HL-60/S4 (cell line): ENCODE results near the gene RBPMS2.

Source experiments
- in situ Hi-C: fragments of 300-500 bp; cut with MboI; formaldehyde crosslinking; loops from 2 replicates; pipeline ENCODE4 v1.14.3; 2022; ENCODE audit warnings: low sequenced_read_pairs

RBPMS2 gene

DNA sequence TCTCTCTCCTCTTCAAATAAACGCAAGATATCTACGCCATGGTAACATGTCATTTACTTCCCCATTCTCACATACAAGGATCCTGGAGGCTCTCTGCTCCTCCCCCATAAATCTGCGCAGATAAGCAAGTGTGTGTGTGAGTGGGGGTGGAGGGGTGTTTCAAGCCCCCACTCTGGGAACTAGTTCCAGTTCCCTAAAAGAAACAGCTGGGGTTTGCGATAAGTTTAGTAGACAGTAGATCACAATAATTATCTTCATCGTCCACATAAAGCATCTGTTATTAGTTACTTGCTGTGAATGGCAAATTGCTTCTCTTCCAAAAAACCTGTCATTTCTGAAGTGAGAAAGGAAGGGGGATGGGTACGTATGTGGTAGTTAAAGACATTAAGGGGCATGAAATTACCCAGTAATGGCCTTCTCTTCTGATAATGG lies 79.8 kb downstream of the RBPMS2 start:
- in situ Hi-C loops: no loop called here

DNA sequence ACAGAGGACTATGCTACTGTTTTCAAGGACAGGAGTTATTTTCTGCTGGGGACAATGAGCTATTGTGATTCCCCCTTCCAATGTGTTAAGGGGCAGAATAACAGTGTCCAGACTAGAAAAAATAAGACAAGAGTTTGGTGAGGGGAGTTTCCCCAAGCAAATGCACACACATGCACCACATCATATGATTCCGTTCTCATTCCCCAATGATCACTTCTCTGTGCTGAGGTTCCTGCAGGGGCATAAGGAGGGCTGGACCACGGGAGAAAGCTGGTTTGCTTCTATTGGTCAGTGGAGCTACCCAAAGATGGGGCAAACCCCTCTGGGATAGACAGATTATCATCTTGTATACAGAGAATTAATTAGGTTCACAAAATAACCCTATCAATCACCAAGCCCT lies 80.6 kb downstream of the RBPMS2 start:
- in situ Hi-C loops: no loop called here

DNA sequence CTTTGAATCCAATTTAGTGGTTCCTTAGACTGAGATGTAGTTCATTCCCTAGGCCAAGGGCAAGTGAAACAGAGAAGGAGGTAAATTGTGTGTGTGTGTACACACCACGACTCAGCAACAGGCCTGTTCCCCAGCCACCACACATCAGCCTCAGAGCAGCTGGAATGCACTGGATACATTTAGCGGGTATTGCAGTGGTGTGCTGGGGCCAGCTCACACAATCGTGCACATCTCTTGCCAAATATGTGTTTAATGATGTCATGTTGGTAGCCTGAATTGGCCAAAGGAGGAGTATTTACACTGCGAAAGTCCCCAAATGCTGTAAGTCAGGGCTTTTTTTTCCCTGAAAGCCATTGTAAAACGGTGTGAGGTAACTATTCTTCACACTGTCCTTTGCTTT lies 82.3 kb downstream of the RBPMS2 start:
- in situ Hi-C loops: no loop called here

DNA sequence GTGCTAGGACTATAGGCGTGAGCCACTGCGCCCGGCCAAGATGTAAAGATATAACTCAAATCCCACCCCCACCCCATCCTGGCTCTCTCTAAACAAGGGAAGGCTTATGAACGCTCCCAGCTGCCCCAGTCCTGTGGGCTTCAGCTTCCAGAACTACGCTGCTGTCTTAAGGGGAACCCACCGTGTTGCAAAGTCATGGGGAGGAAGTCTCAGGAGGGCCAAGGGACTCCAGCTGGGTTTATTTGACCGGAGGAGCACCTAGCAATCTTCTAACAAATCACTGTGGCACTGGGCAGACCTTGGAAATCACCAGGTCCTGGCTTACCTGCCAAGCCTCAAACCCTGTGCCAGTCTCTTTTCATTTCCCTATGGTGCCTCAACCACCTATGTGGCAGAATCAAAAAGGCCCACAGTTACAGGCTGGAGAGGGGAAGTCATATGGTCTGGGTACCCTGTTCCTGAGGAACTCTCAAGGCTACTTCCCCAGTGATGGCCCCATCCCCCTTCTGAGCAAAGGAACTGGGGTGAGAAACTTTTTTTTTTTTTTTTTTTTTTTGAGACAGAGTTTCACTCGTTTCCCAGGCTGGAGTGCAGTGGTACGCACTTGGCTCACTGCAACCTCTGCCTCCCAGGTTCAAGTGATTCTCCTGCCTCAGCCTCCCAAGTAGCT lies 83.4 kb downstream of the RBPMS2 start:
- in situ Hi-C loops: no loop called here

DNA sequence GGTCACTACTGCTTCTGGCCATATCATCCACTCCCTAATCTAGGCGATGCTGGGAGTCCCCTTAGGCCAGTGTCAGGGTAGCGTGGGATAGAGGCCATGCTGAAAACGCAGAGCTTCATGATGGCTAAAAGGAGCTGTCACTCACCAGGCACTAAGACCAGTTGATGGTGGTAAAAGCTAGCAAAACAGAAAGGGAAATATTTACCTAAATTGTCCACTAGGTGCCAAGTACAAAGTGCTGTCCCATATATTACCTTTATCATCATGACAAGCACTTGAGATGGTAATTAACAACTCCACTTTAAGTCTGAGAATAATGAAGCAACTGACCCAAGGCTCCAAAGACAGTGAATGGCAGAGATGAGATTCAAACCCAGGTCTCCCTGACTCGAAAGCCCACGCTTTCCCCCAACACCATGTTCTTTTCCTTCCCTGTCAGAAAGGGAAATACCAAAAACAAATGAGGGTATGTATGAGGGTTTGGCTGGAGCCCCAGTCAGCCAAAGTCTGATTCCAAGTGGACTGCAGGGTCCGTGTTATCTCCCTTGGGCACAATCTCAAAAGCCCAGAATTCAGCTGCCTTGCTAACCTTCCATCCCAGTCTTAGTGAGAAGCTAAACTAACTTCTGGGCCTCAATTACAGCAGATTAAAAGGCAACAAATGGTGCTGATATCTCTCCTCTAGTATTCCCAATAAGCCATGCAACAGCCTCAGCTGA lies 84.7 kb downstream of the RBPMS2 start:
- in situ Hi-C loops: no loop called here

- in situ Hi-C loops: no loop called here
These were observed 85.4 kb downstream of the RBPMS2 start for GRCh38 chr15:64690008-64690407.
